Femur (tissue), 1 donor: Measurements from ENCODE around the gene PPIL6.

ENCODE experiments used
- DNase-seq: peaks from one replicate; pipeline ENCODE4 v3.0.0-alpha.2; 2017

PPIL6 gene

DNA sequence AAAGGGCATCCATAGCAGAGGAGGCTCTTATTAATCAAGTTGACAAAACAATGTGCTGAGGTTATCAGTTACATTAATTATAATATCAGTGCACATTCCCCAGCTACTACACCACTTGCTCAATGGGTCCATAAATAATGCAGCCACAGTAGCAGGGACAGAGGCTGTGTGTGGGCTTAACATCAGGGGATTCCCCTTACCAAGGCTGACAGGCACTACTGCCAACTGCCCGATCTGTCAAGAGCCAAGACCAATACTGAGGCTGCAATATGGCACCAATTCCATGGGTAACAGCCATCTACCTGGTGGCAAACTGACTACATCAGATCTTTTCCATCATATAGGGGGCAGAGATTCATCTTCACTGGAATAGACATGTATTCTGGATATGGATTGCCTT lies 80.1 kb downstream of the PPIL6 start:
- no peak for DNase-seq

DNA sequence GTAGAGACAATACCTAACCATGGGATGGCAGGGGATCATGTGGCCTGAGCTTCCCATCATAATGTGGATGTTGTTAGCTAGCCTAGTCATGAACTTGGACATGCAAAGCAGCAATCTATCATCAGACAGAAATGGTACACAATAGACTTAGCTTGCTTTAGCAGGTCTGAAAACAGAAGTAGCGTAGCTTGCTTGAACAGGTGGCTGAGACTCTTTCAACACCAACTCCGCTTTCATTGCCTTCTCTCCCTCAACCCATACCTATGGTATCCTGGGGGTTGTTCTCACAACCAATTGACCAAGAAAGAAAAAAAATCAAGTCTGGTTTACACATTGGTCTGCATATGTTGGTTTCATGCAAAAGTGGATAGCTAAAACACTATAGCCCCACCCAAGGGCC lies 81.2 kb downstream of the PPIL6 start:
- no peak for DNase-seq

DNA sequence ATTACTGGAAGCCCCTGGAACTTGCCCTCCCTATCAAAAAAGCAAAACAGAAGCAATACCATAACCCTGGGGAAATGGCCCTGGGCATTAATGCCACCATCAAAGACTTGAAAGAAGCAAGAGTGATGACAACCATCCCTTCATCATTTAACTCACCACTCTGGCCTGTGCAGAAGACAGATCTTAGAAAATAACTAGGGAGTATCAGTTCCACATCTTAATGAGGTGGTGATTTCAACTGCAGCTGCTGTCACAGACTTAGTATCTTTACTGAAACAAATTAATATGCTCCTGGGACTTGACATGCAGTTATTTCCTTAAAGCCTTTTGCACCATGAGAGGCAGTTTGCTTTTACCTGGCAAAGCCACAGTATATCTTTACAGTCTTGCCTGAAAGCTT lies 82.2 kb downstream of the PPIL6 start:
- DNase-seq: no peak

DNA sequence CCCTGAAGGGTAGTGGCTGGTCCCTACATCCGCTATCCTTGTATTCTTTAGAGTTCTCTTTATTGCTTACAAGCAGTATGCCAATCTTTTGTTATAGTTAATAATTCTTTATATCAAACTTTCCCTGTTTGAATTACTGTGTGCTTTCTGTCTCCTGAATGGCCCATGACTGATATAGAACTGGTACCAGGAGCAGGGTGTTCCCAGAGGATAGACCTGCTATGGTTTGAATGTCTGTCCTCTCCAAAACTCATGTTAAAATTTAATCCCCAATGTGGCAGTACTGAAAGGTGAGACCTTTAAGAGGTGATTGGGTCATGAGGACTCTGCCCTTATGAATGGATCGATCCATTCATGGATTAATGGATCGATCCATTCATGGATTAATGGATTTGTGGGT lies 84.2 kb downstream of the PPIL6 start:
- DNase-seq: no peak

GRCh38 chr6:109351231-109352130 lies 88.9 kb downstream of the PPIL6 start:
- DNase-seq: no peak

DNA sequence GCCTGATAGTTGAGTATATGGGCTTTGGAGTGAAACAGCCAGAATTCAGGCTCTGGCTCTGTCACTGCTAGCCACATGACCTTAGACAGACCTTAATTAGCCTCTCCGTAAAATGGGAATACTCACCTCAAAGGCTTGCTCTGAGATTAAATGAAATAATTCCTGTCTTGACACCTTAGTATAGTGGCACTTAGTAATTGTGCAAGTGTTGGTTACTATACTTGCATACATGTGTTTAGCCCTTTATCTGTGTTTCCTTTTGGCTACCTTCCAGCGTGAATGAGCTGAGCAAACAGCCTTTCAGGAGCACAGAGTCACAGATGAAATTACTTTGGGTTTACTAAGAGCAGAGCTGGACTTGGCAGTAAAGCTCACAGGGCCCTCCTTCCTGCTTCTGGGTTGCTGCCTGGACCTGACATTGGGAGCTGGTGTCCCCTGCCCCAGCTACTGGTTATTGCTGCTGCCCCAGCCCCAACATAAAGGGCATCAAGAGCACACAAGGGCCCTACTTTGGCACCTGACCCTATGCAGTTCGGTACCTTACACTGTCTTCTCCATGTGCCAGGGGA lies 90.9 kb downstream of the PPIL6 start:
- DNase-seq: no peak

DNA sequence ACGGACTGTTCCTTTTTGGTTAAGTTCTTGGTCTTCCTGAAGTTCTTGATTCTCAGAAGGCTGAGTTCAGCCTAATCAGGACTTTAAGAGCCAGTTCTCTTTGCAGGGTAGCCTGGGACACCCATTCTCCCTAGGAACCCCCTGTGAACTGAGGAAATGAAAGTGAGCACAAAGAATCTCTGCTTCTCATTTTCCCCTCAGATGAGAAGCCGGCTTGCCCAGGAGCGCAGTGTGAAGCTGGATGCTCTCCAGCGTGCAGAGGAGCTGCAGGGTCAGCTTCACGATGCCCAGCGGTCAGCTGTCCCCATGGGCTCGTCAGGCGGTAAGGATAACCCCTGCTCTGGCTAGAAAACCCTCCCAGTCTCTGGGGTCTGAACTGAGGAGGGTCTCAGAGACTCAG lies 92.2 kb downstream of the PPIL6 start:
- no peak for DNase-seq

DNA sequence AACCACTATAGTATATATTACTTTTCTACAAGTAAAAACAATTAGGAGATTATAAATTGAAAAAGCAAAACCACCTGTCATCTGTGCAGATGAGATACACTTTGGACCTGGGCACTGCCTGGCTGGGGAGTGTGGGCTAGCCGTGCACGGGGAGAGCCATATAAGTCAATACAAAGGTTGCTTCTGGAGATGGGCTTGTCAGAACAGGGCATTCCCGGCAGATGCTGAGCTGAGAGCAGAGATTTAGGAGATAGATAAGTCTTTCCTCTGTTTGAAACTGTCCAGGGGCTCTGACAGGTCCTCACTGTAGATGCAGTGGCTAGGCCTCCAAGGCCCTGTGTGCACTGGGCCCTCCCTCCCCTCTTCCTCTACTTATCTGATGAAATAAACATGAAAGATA lies 92.6 kb downstream of the PPIL6 start:
- no peak for DNase-seq

- no peak for DNase-seq
Observed at GRCh38 chr6:109345986-109346385, 94.4 kb downstream of the PPIL6 start.

- DNase-seq: no peak
Observed at GRCh38 chr6:109344226-109344625, 96.2 kb downstream of the PPIL6 start.

DNA sequence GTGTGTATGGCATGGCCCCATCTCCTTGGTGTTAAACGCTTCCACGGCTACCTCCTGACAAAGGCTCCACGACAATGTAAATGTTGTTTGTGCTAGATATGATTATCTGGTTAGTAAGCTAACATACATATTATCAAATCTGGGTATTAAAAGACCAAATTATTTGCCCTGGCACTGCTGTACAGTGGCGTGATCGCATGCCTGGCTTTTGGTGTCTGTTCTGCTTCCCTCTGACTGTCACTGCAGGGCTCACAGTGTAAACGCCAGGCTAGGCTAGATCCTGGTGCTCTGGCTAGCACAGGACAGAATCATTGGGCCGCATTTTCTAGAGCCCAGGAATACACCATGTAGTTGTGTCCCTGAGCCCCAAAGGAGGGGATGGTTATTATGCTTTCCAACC lies 96.9 kb downstream of the PPIL6 start:
- DNase-seq: no peak

- DNase-seq: no peak
Observed at GRCh38 chr6:109342911-109343310, 97.5 kb downstream of the PPIL6 start.

- no peak for DNase-seq
Observed at GRCh38 chr6:109342506-109342905, 97.9 kb downstream of the PPIL6 start.

DNA sequence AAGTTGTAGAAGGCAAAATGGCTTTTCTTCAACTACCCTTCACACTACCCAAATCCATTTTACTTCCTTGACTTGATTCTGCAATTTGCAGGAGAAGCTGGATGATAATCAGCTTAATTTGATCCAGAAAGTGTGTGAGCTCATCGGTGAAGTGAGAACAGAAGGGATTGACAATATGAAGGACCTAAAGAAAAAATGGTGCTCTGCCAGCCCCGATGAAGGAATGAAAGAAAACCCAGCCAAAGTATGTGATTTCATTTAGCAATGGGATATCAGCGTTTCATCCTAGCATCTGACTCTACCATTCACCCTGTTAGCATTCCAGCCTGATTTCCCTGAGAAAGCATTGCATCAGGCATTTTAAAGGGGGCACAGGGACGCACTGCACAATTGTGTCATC lies 99.6 kb downstream of the PPIL6 start:
- DNase-seq: no peak
